CD14-positive monocyte (primary cell): ENCODE data around the gene TMEFF2. TPM values are rescaled to one million over a fixed set of nuclear protein-coding genes. Genes with fewer than 3 reads are reported as not detected.
"Not testable (repeated sequence)": the region's sequence is repeated elsewhere in the genome, so short reads cannot be mapped to it uniquely, and the experiment has no call there.

ENCODE experiments used
- DNase-seq, 3 donors: peaks; one replicate each; pipeline ENCODE4 v3.0.0-alpha.2; 2011 to 2022
- H2AFZ ChIP-seq: 2 replicates; pipeline ENCODE4 v1.6.0; 2012; ENCODE audit warnings: mild to moderate bottlenecking, low read depth, low read length, inconsistent platforms; ENCODE audit not compliant: insufficient read depth, poor library complexity, severe bottlenecking
- H3K27ac ChIP-seq, 2 donors: 1 replicate in 1 of 2; 2 replicates in 1 of 2; pipeline ENCODE4 v1.5.1; 2012 to 2013; ENCODE audit warnings: low read length in 2 of 2, control low read depth in 1 of 2, inconsistent platforms in 1 of 2, low read depth in 1 of 2, mild to moderate bottlenecking in 1 of 2
- H3K27me3 ChIP-seq, 2 donors: one replicate each; pipeline versions ENCODE4 v1.6.0 to v1.6.1; 2011 to 2013; ENCODE audit warnings: low read length in 2 of 2; ENCODE audit not compliant: control insufficient read depth in 2 of 2, insufficient read depth in 2 of 2
- H3K36me3 ChIP-seq, 2 donors: replicated peaks in 1 of 2; 1 replicate in 1 of 2; 2 replicates in 1 of 2; pipeline versions ENCODE4 v1.5.1 to v1.6.1; 2012 to 2013; ENCODE audit warnings: low read length in 2 of 2, control low read depth in 1 of 2, inconsistent platforms in 1 of 2, mild to moderate bottlenecking in 1 of 2; ENCODE audit not compliant: insufficient read depth in 2 of 2, control insufficient read depth in 1 of 2
- H3K4me1 ChIP-seq, 2 donors: 1 replicate in 1 of 2; 2 replicates in 1 of 2; pipeline versions ENCODE4 v1.5.1 to v1.6.1; 2012 to 2013; ENCODE audit warnings: low read length in 2 of 2, control low read depth in 1 of 2, inconsistent platforms in 1 of 2, mild to moderate bottlenecking in 1 of 2, moderate library complexity in 1 of 2; ENCODE audit not compliant: insufficient read depth in 2 of 2, control insufficient read depth in 1 of 2
- H3K4me2 ChIP-seq: replicated peaks from 2 replicates; pipeline ENCODE3; 2012; ENCODE audit warnings: low read length, moderate library complexity, mild to moderate bottlenecking; ENCODE audit not compliant: poor library complexity, severe bottlenecking; ENCODE audit errors: extremely low read depth
- H3K4me3 ChIP-seq, 3 experiments: fragments of 200-600 bp in 1 of 3; sonication (generic) in 1 of 3; replicated peaks in 1 of 3; 1 replicate in 2 of 3; 2 replicates in 1 of 3; pipeline ENCODE4 v1.5.1; 2011 to 2013; ENCODE audit warnings: low read length in 3 of 3, mild to moderate bottlenecking in 3 of 3, control low read depth in 2 of 3, low read depth in 2 of 3, inconsistent platforms in 1 of 3, moderate library complexity in 1 of 3
- H3K79me2 ChIP-seq: 2 replicates; pipeline ENCODE4 v1.6.0; 2012; ENCODE audit warnings: mild to moderate bottlenecking, control low read depth, inconsistent platforms, low read length, moderate library complexity; ENCODE audit not compliant: insufficient read depth
- H3K9ac ChIP-seq: 2 replicates; pipeline ENCODE4 v1.6.0; 2017; ENCODE audit warnings: low read length, mild to moderate bottlenecking; ENCODE audit not compliant: insufficient read depth, poor library complexity, severe bottlenecking
- H3K9me3 ChIP-seq, 2 donors: replicated peaks in 1 of 2; 1 replicate in 1 of 2; 2 replicates in 1 of 2; pipeline versions ENCODE4 v1.5.1 to v1.6.1; 2012 to 2013; ENCODE audit warnings: low read length in 2 of 2, control low read depth in 1 of 2; ENCODE audit not compliant: control insufficient read depth in 1 of 2, insufficient read depth in 1 of 2
- H4K20me1 ChIP-seq: 2 replicates; pipeline ENCODE4 v1.6.0; 2012; ENCODE audit warnings: mild to moderate bottlenecking, low read length, control low read depth, moderate library complexity; ENCODE audit not compliant: insufficient read depth
- H3K27ac Mint-ChIP-seq, 7 donors: one replicate each; pipeline ENCODE4 v1.8.0; 2020; ENCODE audit warnings: mild to moderate bottlenecking in 7 of 7, mixed read lengths in 7 of 7, moderate library complexity in 6 of 7, inconsistent platforms in 2 of 7
- H3K27me3 Mint-ChIP-seq, 3 donors: one replicate each; pipeline ENCODE4 v1.8.0; 2021 to 2022; ENCODE audit warnings: low read depth in 3 of 3, mild to moderate bottlenecking in 3 of 3, mixed read lengths in 3 of 3, moderate library complexity in 3 of 3, inconsistent platforms in 1 of 3
- H3K36me3 Mint-ChIP-seq, 2 donors: one replicate each; pipeline ENCODE4 v1.8.0; 2020; ENCODE audit warnings: mixed read lengths in 2 of 2, inconsistent platforms in 1 of 2, mild to moderate bottlenecking in 1 of 2
- H3K4me1 Mint-ChIP-seq: one replicate; pipeline ENCODE4 v1.8.0; 2020; ENCODE audit warnings: mild to moderate bottlenecking, mixed read lengths
- H3K4me3 Mint-ChIP-seq, 2 donors: one replicate each; pipeline ENCODE4 v1.8.0; 2020; ENCODE audit warnings: mild to moderate bottlenecking in 2 of 2, mixed read lengths in 2 of 2, moderate library complexity in 1 of 2
- H3K9me3 Mint-ChIP-seq, 7 donors: one replicate each; pipeline ENCODE4 v1.8.0; 2020 to 2022; ENCODE audit warnings: mixed read lengths in 7 of 7, mild to moderate bottlenecking in 6 of 7, moderate library complexity in 6 of 7, inconsistent platforms in 2 of 7
- WGBS: methylation state at CpG from one replicate; pipeline ENCODE4 v1.1.5; 2013; ENCODE audit warnings: missing lambda C conversion rate; ENCODE audit not compliant: insufficient coverage; 5-methylcytosine and 5-hydroxymethylcytosine counted together
- intact Hi-C, 2 donors: fragments of 100-400 bp; cut with micrococcal nuclease; formaldehyde crosslinking; loops; one replicate each; pipeline versions ENCODE4 v1.15.0 to v1.15.1; 2023
- polyA plus RNA-seq, 3 donors: library from polyadenylated mRNA; depleted of rRNA in 1 of 3; unstranded in 2 of 3; stranded (reverse) in 1 of 3; fragments of 300-500 nt in 2 of 3; fragments of >200 nt in 1 of 3; fragmentation: Illumina TruSeq in 2 of 3; gene quantifications; 1 replicate in 2 of 3; 2 replicates in 1 of 3; pipeline ENCODE4 v1.2.3, GENCODE V29; 2012 to 2021
- TF ChIP-seq, protein P1 (sequence below): fragments of 200-600 bp; IDR thresholded peaks from one replicate; pipeline ENCODE4 v1.8.0; 2022; ENCODE audit warnings: antibody characterized with exemption, mild to moderate bottlenecking

The TMEFF2 gene
- polyA plus RNA-seq, 3 donors, result not detected

GRCh38 chr2:191922736-191923651 is 271.7 kb downstream of the TMEFF2 start:
- Histone ChIP-seq H3K4me1 (no peaks in the 10 kb centered on the region), H3K9me3 (peaks cover 0 to 12% of the 10 kb centered on the region in 2 donors), H3K9ac (no peak overlapping the region), H3K27me3 (no peaks in the 10 kb centered on the region), H3K4me2 (no peak overlapping the region), H3K36me3 (no peaks in the 10 kb centered on the region), H3K27ac (no peak overlapping the region), H3K4me3 (no peak overlapping the region), H3K79me2 (no peaks in the 10 kb centered on the region), H4K20me1 (no peaks in the 10 kb centered on the region), H2AFZ (no peak overlapping the region)
- Mint-ChIP-seq H3K36me3 (no peaks in the 10 kb centered on the region), H3K4me1 (peaks cover 1% of the 10 kb centered on the region), H3K9me3 (peaks cover 5 to 10% (median 6%) of the 10 kb centered on the region in 7 donors), H3K27me3 (peaks cover 0 to under 1% (median 0%) of the 10 kb centered on the region in 3 donors), H3K27ac (no peak overlapping the region), H3K4me3 (no peak overlapping the region)
- no peak for DNase-seq
- TF ChIP-seq, protein P1, sequence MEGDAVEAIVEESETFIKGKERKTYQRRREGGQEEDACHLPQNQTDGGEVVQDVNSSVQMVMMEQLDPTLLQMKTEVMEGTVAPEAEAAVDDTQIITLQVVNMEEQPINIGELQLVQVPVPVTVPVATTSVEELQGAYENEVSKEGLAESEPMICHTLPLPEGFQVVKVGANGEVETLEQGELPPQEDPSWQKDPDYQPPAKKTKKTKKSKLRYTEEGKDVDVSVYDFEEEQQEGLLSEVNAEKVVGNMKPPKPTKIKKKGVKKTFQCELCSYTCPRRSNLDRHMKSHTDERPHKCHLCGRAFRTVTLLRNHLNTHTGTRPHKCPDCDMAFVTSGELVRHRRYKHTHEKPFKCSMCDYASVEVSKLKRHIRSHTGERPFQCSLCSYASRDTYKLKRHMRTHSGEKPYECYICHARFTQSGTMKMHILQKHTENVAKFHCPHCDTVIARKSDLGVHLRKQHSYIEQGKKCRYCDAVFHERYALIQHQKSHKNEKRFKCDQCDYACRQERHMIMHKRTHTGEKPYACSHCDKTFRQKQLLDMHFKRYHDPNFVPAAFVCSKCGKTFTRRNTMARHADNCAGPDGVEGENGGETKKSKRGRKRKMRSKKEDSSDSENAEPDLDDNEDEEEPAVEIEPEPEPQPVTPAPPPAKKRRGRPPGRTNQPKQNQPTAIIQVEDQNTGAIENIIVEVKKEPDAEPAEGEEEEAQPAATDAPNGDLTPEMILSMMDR, result no peak
- intact Hi-C loops, result no loop called here
- 100% methylated on average over 6 of the region's 20 CpGs for WGBS

GRCh38 chr2:191921650-191922049 is 273.1 kb downstream of the TMEFF2 start:
- H3K36me3 ChIP-seq, H3K4me2 ChIP-seq, H3K27me3 ChIP-seq, H3K79me2 ChIP-seq, H3K4me3 ChIP-seq, H3K4me3 Mint-ChIP-seq, H3K27ac Mint-ChIP-seq, H3K4me1 ChIP-seq, H3K27me3 Mint-ChIP-seq, H3K27ac ChIP-seq, H3K4me1 Mint-ChIP-seq, H4K20me1 ChIP-seq, intact Hi-C loops, DNase-seq, H3K9ac ChIP-seq, H3K36me3 Mint-ChIP-seq, H2AFZ ChIP-seq: not testable (repeated sequence)
- H3K9me3 Mint-ChIP-seq, result peaks cover 5 to 10% (median 6%) of the 10 kb centered on the region in 7 donors
- WGBS, result 98% methylated on average over 32 of the region's 32 CpGs
- peaks cover 0 to 12% of the 10 kb centered on the region in 2 donors for H3K9me3 ChIP-seq
